Loucy (cell line): Measurements from ENCODE around the gene HLTF.
"Not testable (repeated sequence)": the region's sequence is repeated elsewhere in the genome, so short reads cannot be mapped to it uniquely, and the experiment has no call there.

Source experiments
- H2AFZ ChIP-seq: fragments of 200-600 bp; sonication (generic); 2 replicates; pipeline ENCODE4 v1.6.0; 2016; ENCODE audit warnings: antibody characterized with exemption, mild to moderate bottlenecking, low read length, moderate library complexity
- H3F3A ChIP-seq: fragments of 200-600 bp; 2 replicates; pipeline ENCODE4 v1.6.0; 2016; ENCODE audit warnings: antibody characterized with exemption, low read depth, mild to moderate bottlenecking
- H3K27me3 ChIP-seq: fragments of 200-600 bp; sonication (generic); 2 replicates; pipeline ENCODE4 v1.6.1; 2014; ENCODE audit warnings: low read length, mild to moderate bottlenecking; ENCODE audit not compliant: insufficient read depth, poor library complexity, severe bottlenecking
- H3K36me3 ChIP-seq: fragments of 200-600 bp; sonication (generic); 2 replicates; pipeline ENCODE4 v1.6.1; 2016; ENCODE audit warnings: low read length; ENCODE audit not compliant: insufficient read depth
- H3K4me1 ChIP-seq: fragments of 200-600 bp; sonication (generic); 2 replicates; pipeline ENCODE4 v1.5.1; 2014; ENCODE audit warnings: low read length, mild to moderate bottlenecking; ENCODE audit not compliant: insufficient read depth, poor library complexity, severe bottlenecking
- H3K4me2 ChIP-seq: fragments of 200-600 bp; sonication (generic); 2 replicates; pipeline ENCODE4 v1.6.0; 2014; ENCODE audit warnings: antibody characterized with exemption, low read length, low read depth, mild to moderate bottlenecking; ENCODE audit not compliant: poor library complexity, severe bottlenecking
- H3K4me3 ChIP-seq: fragments of 200-600 bp; sonication (generic); 2 replicates; pipeline ENCODE4 v1.5.1; 2014; ENCODE audit warnings: low read length, mild to moderate bottlenecking, mixed read lengths; ENCODE audit not compliant: poor library complexity, severe bottlenecking
- H3K79me2 ChIP-seq: fragments of 200-600 bp; sonication (generic); 2 replicates; pipeline ENCODE4 v1.6.1; 2014; ENCODE audit warnings: low read length; ENCODE audit not compliant: insufficient read depth
- H3K9ac ChIP-seq: fragments of 200-600 bp; sonication (generic); 2 replicates; pipeline ENCODE4 v1.6.0; 2014; ENCODE audit warnings: mild to moderate bottlenecking, low read depth, low read length, moderate library complexity; ENCODE audit not compliant: poor library complexity, severe bottlenecking
- H3K9me2 ChIP-seq: fragments of 200-600 bp; sonication (generic); replicated peaks from 2 replicates; pipeline ENCODE4 v1.6.1; 2016; ENCODE audit warnings: low read depth, low read length, mixed read lengths
- H3K9me3 ChIP-seq: fragments of 200-600 bp; sonication (generic); 2 replicates; pipeline ENCODE4 v1.6.1; 2014; ENCODE audit warnings: mild to moderate bottlenecking, antibody characterized with exemption, low read length, low read depth; ENCODE audit not compliant: insufficient read depth
- H4K20me1 ChIP-seq: fragments of 200-600 bp; sonication (generic); 2 replicates; pipeline ENCODE4 v1.6.0; 2014; ENCODE audit warnings: antibody characterized with exemption, low read length, mild to moderate bottlenecking; ENCODE audit not compliant: insufficient read depth, poor library complexity, severe bottlenecking
- CTCF ChIP-seq: fragments of 200-600 bp; sonication (generic); conservative IDR thresholded peaks from 2 replicates; pipeline ENCODE4 v1.5.1; 2014; ENCODE audit warnings: mild to moderate bottlenecking, antibody characterized with exemption, low read length
- EZH2phosphoT487 ChIP-seq: fragments of 200-600 bp; IDR thresholded peaks from 2 replicates; pipeline ENCODE4 v1.6.1; 2018; ENCODE audit warnings: antibody characterized with exemption, mild to moderate bottlenecking, moderate library complexity, borderline replicate concordance

HLTF gene

GRCh38 chr3:149101641-149102040 is 15.3 kb upstream of the HLTF start:
- peaks cover 7% of the 10 kb centered on the region; the same call in 1 of the 2 replicates for H3K9me3 ChIP-seq
- no peaks in the 10 kb centered on the region for H3K79me2 ChIP-seq
- no peaks in the 10 kb centered on the region for H3K27me3 ChIP-seq
- no peaks in the 10 kb centered on the region for H3F3A ChIP-seq
- H3K9ac ChIP-seq: no peak overlapping the region
- no peak overlapping the region for H3K4me3 ChIP-seq
- no peaks in the 10 kb centered on the region for H4K20me1 ChIP-seq
- no peak for TF ChIP-seq EZH2phosphoT487
- no peak for TF ChIP-seq CTCF
- no peaks in the 10 kb centered on the region for H3K36me3 ChIP-seq
- no peak overlapping the region for H3K4me2 ChIP-seq
- H3K4me1 ChIP-seq: no peaks in the 10 kb centered on the region
- H2AFZ ChIP-seq: no peak overlapping the region
- no peaks in the 10 kb centered on the region for H3K9me2 ChIP-seq

- no peak overlapping the region for H3K4me2 ChIP-seq
- H3K4me1 ChIP-seq: no peaks in the 10 kb centered on the region
- H3K79me2 ChIP-seq: no peaks in the 10 kb centered on the region
- no peak overlapping the region for H3K4me3 ChIP-seq
- H2AFZ ChIP-seq: no peak overlapping the region
- H3K9me3 ChIP-seq: peaks cover 4% of the 10 kb centered on the region; the same call in 1 of the 2 replicates
- H3K27me3 ChIP-seq: no peaks in the 10 kb centered on the region
- H4K20me1 ChIP-seq: no peaks in the 10 kb centered on the region
- no peak overlapping the region for H3K9ac ChIP-seq
- TF ChIP-seq EZH2phosphoT487 (no peak), CTCF (no peak)
- no peaks in the 10 kb centered on the region for H3K36me3 ChIP-seq
- no peaks in the 10 kb centered on the region for H3F3A ChIP-seq
- H3K9me2 ChIP-seq: no peaks in the 10 kb centered on the region
Measured at GRCh38 chr3:149101154-149101553, 14.8 kb upstream of the HLTF start.

- H3K79me2 ChIP-seq, H2AFZ ChIP-seq, H4K20me1 ChIP-seq, H3K4me3 ChIP-seq, H3K4me1 ChIP-seq, H3K27me3 ChIP-seq, H3K9ac ChIP-seq, H3K9me3 ChIP-seq, H3F3A ChIP-seq, H3K36me3 ChIP-seq, H3K4me2 ChIP-seq, H3K9me2 ChIP-seq: not testable (repeated sequence)
Measured at GRCh38 chr3:149097987-149098386, 11.7 kb upstream of the HLTF start.

GRCh38 chr3:149095487-149095886 is 9.2 kb upstream of the HLTF start:
- no peak overlapping the region for H3K9ac ChIP-seq
- H3K4me2 ChIP-seq: no peak overlapping the region

More at GRCh38 chr3:149095487-149095886, 9.2 kb upstream of the HLTF start:
- no peaks in the 10 kb centered on the region for H3K27me3 ChIP-seq
- H4K20me1 ChIP-seq: no peaks in the 10 kb centered on the region
- no peak overlapping the region for H3K4me3 ChIP-seq
- no peak overlapping the region for H2AFZ ChIP-seq
- no peaks in the 10 kb centered on the region for H3K9me2 ChIP-seq
- no peaks in the 10 kb centered on the region for H3K79me2 ChIP-seq
- H3K9me3 ChIP-seq: no peaks in the 10 kb centered on the region
- no peaks in the 10 kb centered on the region for H3F3A ChIP-seq
- H3K36me3 ChIP-seq: no peaks in the 10 kb centered on the region
- TF ChIP-seq CTCF: no peak
- no peaks in the 10 kb centered on the region for H3K4me1 ChIP-seq
